Aorta (tissue), 5 donors: ENCODE results near the gene PCDH17. TPM values are rescaled to one million over a fixed set of nuclear protein-coding genes. Genes with fewer than 3 reads are reported as not detected.

Source experiments
- ATAC-seq: fragments of 200-7000 bp; cut with Tn5 transposase; one replicate; pipeline ENCODE4 v1.9.1; 2022; ENCODE audit warnings: moderate library complexity; ENCODE audit not compliant: low FRiP score
- DNase-seq, 2 donors: peaks; one replicate each; pipeline ENCODE4 v3.0.0-alpha.2; 2020
- H3K27ac ChIP-seq, 2 donors: one replicate each; pipeline ENCODE4 v1.5.1; 2013; ENCODE audit warnings: low read length in 2 of 2, mild to moderate bottlenecking in 2 of 2, moderate library complexity in 2 of 2, control low read depth in 1 of 2, inconsistent platforms in 1 of 2, low read depth in 1 of 2
- H3K27me3 ChIP-seq, 2 donors: one replicate each; pipeline ENCODE4 v1.6.1; 2013; ENCODE audit warnings: control low read depth in 1 of 2, low read length in 1 of 2, mild to moderate bottlenecking in 1 of 2, moderate library complexity in 1 of 2; ENCODE audit not compliant: insufficient read depth in 2 of 2, control insufficient read depth in 1 of 2
- H3K36me3 ChIP-seq, 2 donors: one replicate each; pipeline ENCODE4 v1.6.1; 2013; ENCODE audit warnings: control low read depth in 1 of 2, low read length in 1 of 2, mild to moderate bottlenecking in 1 of 2; ENCODE audit not compliant: insufficient read depth in 2 of 2, control insufficient read depth in 1 of 2
- H3K4me1 ChIP-seq, 2 donors: one replicate each; pipeline ENCODE4 v1.6.1; 2013; ENCODE audit warnings: low read length in 2 of 2, control low read depth in 1 of 2, mild to moderate bottlenecking in 1 of 2, moderate library complexity in 1 of 2; ENCODE audit not compliant: insufficient read depth in 2 of 2, control insufficient read depth in 1 of 2
- H3K4me3 ChIP-seq, 2 donors: one replicate each; pipeline ENCODE4 v1.5.1; 2013; ENCODE audit warnings: low read length in 2 of 2, control low read depth in 1 of 2, mild to moderate bottlenecking in 1 of 2
- H3K9me3 ChIP-seq: one replicate; pipeline ENCODE4 v1.6.1; 2013; ENCODE audit warnings: mild to moderate bottlenecking, low read length; ENCODE audit not compliant: control insufficient read depth
- WGBS, 2 donors: extraction: QIAGEN DNeasy Blood & Tissue Kit; methylation state at CpG; one replicate each; pipeline ENCODE4 v1.1.7; 2013; 5-methylcytosine and 5-hydroxymethylcytosine counted together
- intact Hi-C, 2 donors: fragments of 100-400 bp; cut with DNase I; formaldehyde crosslinking; loops; one replicate each; pipeline versions ENCODE4 v1.14.2 to v1.15.0; 2022
- polyA plus RNA-seq, 2 donors: library from polyadenylated mRNA; stranded (reverse); fragments of 200-250 nt; gene quantifications; one replicate each; pipeline ENCODE4 v1.2.3, GENCODE V29; 2013
- total RNA-seq, 2 donors: library from RNA; stranded (reverse); fragmentation: NEBNext Ultra II Directional; extraction: Animal tissue kit (Norgen Biotek cat#: 25700); gene quantifications; one replicate each; pipeline ENCODE4 v1.2.1, GENCODE V29; 2021
- donor health status: healthy with polysubstance abuse.
- donor health status: Bipolar disorder and iron deficiency.
- donor health status: DM: no; HTN: no; CAD: no.
- donor health status: DM: no; HTN: no; CAD: no.
- donor health status: DM: yes; HTN: yes; CAD: no.

PCDH17 gene
- total and polyA plus RNA-seq, 4 donors = 0.13 to 20.8 (median 6.7) TPM

GRCh38 chr13:57633950-57634838 is 2.6 kb downstream of the PCDH17 start:
- WGBS, 2 donors = 5 to 7% methylated on average over 78 of the region's 78 CpGs

GRCh38 chr13:57634839-57635165 is 3.3 kb downstream of the PCDH17 start:
- ATAC-seq = no peak
- no peaks in the 10 kb centered on the region for H3K36me3 ChIP-seq
- intact Hi-C loops = no loop called here
- H3K4me1 ChIP-seq = no peaks in the 10 kb centered on the region
- H3K27ac ChIP-seq = no peak overlapping the region
- 6 to 7% methylated on average over 14 to 15 of the region's 15 CpGs for WGBS, 2 donors
- H3K27me3 ChIP-seq = no peaks in the 10 kb centered on the region
- H3K4me3 ChIP-seq = no peak overlapping the region
- peaks cover 2% of the 10 kb centered on the region for H3K9me3 ChIP-seq
- peak in 1 of 2 donors; percentile 46 for DNase-seq

More at GRCh38 chr13:57633950-57634838, 2.6 kb downstream of the PCDH17 start:
- H3K27me3 ChIP-seq = no peaks in the 10 kb centered on the region
- H3K4me1 ChIP-seq = no peaks in the 10 kb centered on the region
- H3K27ac ChIP-seq = no peak overlapping the region
- peaks cover 2% of the 10 kb centered on the region for H3K9me3 ChIP-seq
- intact Hi-C loops = no loop called here
- no peaks in the 10 kb centered on the region for H3K36me3 ChIP-seq
- DNase-seq (peak; percentile 42 to 79), ATAC-seq (no peak)
- H3K4me3 ChIP-seq = no peak overlapping the region

- Histone ChIP-seq H3K27me3 (no peaks in the 10 kb centered on the region), H3K9me3 (peaks cover 2% of the 10 kb centered on the region), H3K4me1 (no peaks in the 10 kb centered on the region), H3K36me3 (no peaks in the 10 kb centered on the region), H3K4me3 (no peak overlapping the region), H3K27ac (no peak overlapping the region)
- ATAC-seq = no peak
- WGBS, 2 donors = 56 to 60% methylated on average over 2 of the region's 2 CpGs
- no peak for DNase-seq
- intact Hi-C loops = no loop called here
Measured at GRCh38 chr13:57635541-57636085, 4.1 kb downstream of the PCDH17 start.

GRCh38 chr13:57636816-57637215 is 5.3 kb downstream of the PCDH17 start:
- ATAC-seq = no peak
- intact Hi-C loops = no loop called here
- Histone ChIP-seq H3K9me3 (peaks cover 2% of the 10 kb centered on the region), H3K36me3 (no peaks in the 10 kb centered on the region), H3K27me3 (no peaks in the 10 kb centered on the region), H3K27ac (no peak overlapping the region), H3K4me3 (no peak overlapping the region), H3K4me1 (no peaks in the 10 kb centered on the region)
- WGBS, 2 donors = 49 to 70% methylated on average over 2 of the region's 2 CpGs
- DNase-seq = no peak

- WGBS, 2 donors = 77 to 83% methylated on average over 1 of the region's 1 CpG
Measured at GRCh38 chr13:57637515-57637914, 6.0 kb downstream of the PCDH17 start.

GRCh38 chr13:57638186-57638890 is 6.8 kb downstream of the PCDH17 start:
- Histone ChIP-seq H3K4me3 (no peak overlapping the region), H3K27ac (no peak overlapping the region)
- WGBS, 2 donors = 65 to 71% methylated on average over 4 of the region's 4 CpGs

More at GRCh38 chr13:57637515-57637914, 6.0 kb downstream of the PCDH17 start:
- Histone ChIP-seq H3K27me3 (no peaks in the 10 kb centered on the region), H3K36me3 (no peaks in the 10 kb centered on the region), H3K9me3 (peaks cover 2% of the 10 kb centered on the region), H3K4me1 (no peaks in the 10 kb centered on the region), H3K27ac (no peak overlapping the region), H3K4me3 (no peak overlapping the region)
- DNase-seq (no peak), ATAC-seq (no peak)
- intact Hi-C loops = no loop called here

GRCh38 chr13:57640607-57641006 is 9.1 kb downstream of the PCDH17 start:
- 71 to 76% methylated on average over 4 of the region's 4 CpGs for WGBS, 2 donors

More at GRCh38 chr13:57638186-57638890, 6.8 kb downstream of the PCDH17 start:
- H3K9me3 ChIP-seq = peaks cover 2% of the 10 kb centered on the region
- intact Hi-C loops = no loop called here
- no peaks in the 10 kb centered on the region for H3K36me3 ChIP-seq
- DNase-seq (no peak), ATAC-seq (no peak)
- H3K27me3 ChIP-seq = no peaks in the 10 kb centered on the region
- H3K4me1 ChIP-seq = no peaks in the 10 kb centered on the region

GRCh38 chr13:57641051-57641450 is 9.5 kb downstream of the PCDH17 start:
- Histone ChIP-seq H3K27ac (no peak overlapping the region), H3K4me3 (no peak overlapping the region), H3K9me3 (no peaks in the 10 kb centered on the region), H3K27me3 (no peaks in the 10 kb centered on the region), H3K36me3 (no peaks in the 10 kb centered on the region), H3K4me1 (no peaks in the 10 kb centered on the region)
- intact Hi-C loops = no loop called here
- WGBS, 2 donors = 74 to 79% methylated on average over 3 of the region's 3 CpGs
- DNase-seq (no peak), ATAC-seq (no peak)

More at GRCh38 chr13:57640607-57641006, 9.1 kb downstream of the PCDH17 start:
- no peaks in the 10 kb centered on the region for H3K36me3 ChIP-seq
- ATAC-seq (no peak), DNase-seq (no peak)
- H3K9me3 ChIP-seq = no peaks in the 10 kb centered on the region
- no peak overlapping the region for H3K27ac ChIP-seq
- no peak overlapping the region for H3K4me3 ChIP-seq
- no peaks in the 10 kb centered on the region for H3K4me1 ChIP-seq
- intact Hi-C loops = no loop called here
- no peaks in the 10 kb centered on the region for H3K27me3 ChIP-seq
